Fibroblast of skin of right biceps (primary cell): ENCODE data around the gene IL18BP.
A peak's percentile ranks its signal among the peaks of the same experiment; 100 is the strongest.

Experiments used
- DNase-seq: peaks from one replicate; pipeline ENCODE4 v3.0.0-alpha.2; 2013

The IL18BP gene

GRCh38 chr11:71998649-71999310 is at the start of gene IL18BP:
Gene IL18BP (plus strand): TSS chr11:71998909. CDS start chr11:71999985, 1,076 bp downstream.
- DNase-seq = no peak

GRCh38 chr11:71949034-71949433 is 49.7 kb upstream of the IL18BP start:
- no peak for DNase-seq

- DNase-seq = no peak
These were observed 46.9 kb upstream of the IL18BP start for GRCh38 chr11:71951741-71952310.

- DNase-seq = no peak
These were observed 42.7 kb upstream of the IL18BP start for GRCh38 chr11:71955898-71956456.

GRCh38 chr11:71962428-71963038 is 36.2 kb upstream of the IL18BP start:
- peak; percentile 27 for DNase-seq

- no peak for DNase-seq
These were observed 35.2 kb upstream of the IL18BP start for GRCh38 chr11:71963468-71963867.

- DNase-seq = no peak
These were observed 34.1 kb upstream of the IL18BP start for GRCh38 chr11:71964641-71965040.

GRCh38 chr11:71971680-71972079 is 27.0 kb upstream of the IL18BP start:
- no peak for DNase-seq

GRCh38 chr11:71976551-71976950 is 22.2 kb upstream of the IL18BP start:
- no peak for DNase-seq

- DNase-seq = no peak
These were observed 21.6 kb upstream of the IL18BP start for GRCh38 chr11:71977090-71977489.

- peak; percentile 54 for DNase-seq
These were observed 20.8 kb upstream of the IL18BP start for GRCh38 chr11:71977743-71978418.

- no peak for DNase-seq
These were observed 19.6 kb upstream of the IL18BP start for GRCh38 chr11:71979094-71979493.

- DNase-seq = no peak
These were observed 19.1 kb upstream of the IL18BP start for GRCh38 chr11:71979602-71980001.

GRCh38 chr11:71986131-71986530 is 12.6 kb upstream of the IL18BP start:
- no peak for DNase-seq

GRCh38 chr11:71987521-71987920 is 11.2 kb upstream of the IL18BP start:
- DNase-seq = no peak

- peak; percentile 85 for DNase-seq
These were observed 10.7 kb upstream of the IL18BP start for GRCh38 chr11:71988050-71988449.

- no peak for DNase-seq
These were observed 8.0 kb upstream of the IL18BP start for GRCh38 chr11:71990701-71991100.

GRCh38 chr11:71991494-71991893 is 7.2 kb upstream of the IL18BP start:
- DNase-seq = no peak

- DNase-seq = no peak
These were observed 6.5 kb upstream of the IL18BP start for GRCh38 chr11:71992136-71992730.

- no peak for DNase-seq
These were observed 3.9 kb upstream of the IL18BP start for GRCh38 chr11:71994786-71995185.

- no peak for DNase-seq
These were observed 2.9 kb upstream of the IL18BP start for GRCh38 chr11:71995726-71996291.

GRCh38 chr11:71996517-71996916 is 2.2 kb upstream of the IL18BP start:
- DNase-seq = no peak

GRCh38 chr11:71996946-71997345 is 1.8 kb upstream of the IL18BP start:
- DNase-seq = no peak
